Bone marrow (tissue), 2 donors: Measurements from ENCODE around the gene FOXQ1.

ENCODE experiments used
- DNase-seq, 2 donors: peaks; one replicate each; lab custom pipeline; 2025; lab: John Stamatoyannopoulos, UW

The FOXQ1 gene

GRCh38 chr6:1363729-1364572, 52.1 kb downstream of the FOXQ1 start:
- no peak for DNase-seq
